Uterus (tissue), 2 donors: ENCODE measurements around the gene ZBTB20.

Experiments
- CTCF ChIP-seq, 4 experiments: fragments of 200-600 bp in 2 of 4; fragments of 450-650 bp in 2 of 4; sonication (generic) in 2 of 4; IDR thresholded peaks; one replicate each; pipeline ENCODE4 v1.5.1; 2016 to 2019; ENCODE audit warnings: antibody characterized with exemption in 4 of 4, mild to moderate bottlenecking in 2 of 4, moderate library complexity in 1 of 4
- POLR2A ChIP-seq, 2 donors: fragments of 450-650 bp; IDR thresholded peaks; one replicate each; pipeline ENCODE4 v1.6.1; 2016; ENCODE audit warnings: antibody characterized with exemption in 2 of 2, mild to moderate bottlenecking in 1 of 2, moderate library complexity in 1 of 2

GRCh38 chr3:115098354-115099073 is 48.6 kb downstream of the ZBTB20 start:
- TF ChIP-seq CTCF (IDR thresholded peaks at IDR 0.05) = no peak
- TF ChIP-seq POLR2A (IDR thresholded peaks at IDR 0.05) = no peak
